ENCODE measurements around the gene PLD1.
A peak's percentile ranks its signal among the peaks of the same experiment; 100 is the strongest.

The PLD1 gene

GRCh38 chr3:171774521-171774920 lies 35.8 kb downstream of the PLD1 start:
- no peak for DNase-seq (ENCODE audit: low read depth, low spot score)

- peak; percentile 79 for DNase-seq (ENCODE audit: low read depth, low spot score)
Observed at GRCh38 chr3:171772427-171773056, 37.7 kb downstream of the PLD1 start.

DNA sequence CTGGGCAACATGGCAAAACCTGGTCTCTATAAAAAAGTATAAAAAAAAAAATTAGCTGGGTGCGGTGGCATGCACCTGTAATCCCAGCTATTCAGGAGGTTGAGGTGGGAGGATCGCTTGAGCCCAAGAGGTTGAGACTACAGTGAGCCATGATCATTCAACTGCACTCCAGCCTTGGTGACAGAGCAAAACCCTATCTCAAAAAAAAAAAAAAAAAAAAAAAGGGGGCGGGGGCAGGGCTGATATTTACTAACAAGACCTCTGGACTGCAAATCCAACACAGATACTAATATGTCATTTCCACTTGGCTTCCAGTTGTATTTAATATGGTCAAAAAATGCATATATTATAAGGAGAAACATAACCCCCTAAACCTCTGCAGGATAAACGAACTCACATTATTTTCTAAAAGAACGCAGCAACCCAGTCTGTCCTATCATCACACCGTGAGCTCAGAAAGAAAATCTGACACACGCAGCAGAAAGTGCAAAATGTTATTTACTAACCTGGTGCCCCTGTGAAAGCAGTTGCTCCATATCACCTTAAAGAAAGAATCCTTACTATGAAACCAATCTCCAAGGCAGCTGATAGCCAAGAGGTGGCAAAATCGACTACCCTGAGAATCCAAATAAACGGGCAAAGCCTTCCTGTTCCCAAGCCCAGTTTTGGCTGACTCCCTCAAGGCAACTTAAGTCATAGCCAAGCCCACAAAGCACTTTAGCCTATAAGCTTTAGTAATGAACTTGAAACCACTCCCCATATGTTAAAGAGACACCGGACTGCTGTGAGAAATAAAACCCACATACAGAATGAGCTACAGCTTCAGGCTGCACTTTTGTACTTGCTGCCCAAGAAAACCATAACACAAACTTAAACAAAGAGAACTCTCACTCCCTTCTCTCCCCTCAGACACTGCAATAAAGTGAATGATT lies 39.3 kb downstream of the PLD1 start:
- DNase-seq (ENCODE audit: low read depth, low spot score): peak; percentile 69

- DNase-seq (ENCODE audit: low read depth, low spot score): no peak
Observed at GRCh38 chr3:171769461-171769860, 40.8 kb downstream of the PLD1 start.

DNA sequence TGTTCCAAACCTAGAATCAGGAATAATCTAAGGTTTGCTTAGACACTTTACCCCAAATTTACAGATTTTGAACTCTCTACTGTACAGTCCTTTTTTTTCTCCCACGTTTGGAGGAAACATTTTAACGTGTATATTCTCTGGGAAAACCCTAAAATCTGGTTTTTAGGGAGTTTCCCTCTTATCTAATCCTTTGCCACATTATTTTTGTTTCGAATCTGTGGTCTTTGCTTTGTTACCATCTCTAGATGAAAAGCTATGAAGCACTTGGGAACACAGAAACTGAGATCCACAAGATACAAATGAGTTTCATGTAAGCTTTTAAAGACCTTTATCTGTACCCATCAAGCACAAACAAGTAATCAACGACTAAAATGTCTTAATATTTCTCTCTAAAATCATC lies 41.3 kb downstream of the PLD1 start:
- no peak for DNase-seq (ENCODE audit: low read depth, low spot score)

DNA sequence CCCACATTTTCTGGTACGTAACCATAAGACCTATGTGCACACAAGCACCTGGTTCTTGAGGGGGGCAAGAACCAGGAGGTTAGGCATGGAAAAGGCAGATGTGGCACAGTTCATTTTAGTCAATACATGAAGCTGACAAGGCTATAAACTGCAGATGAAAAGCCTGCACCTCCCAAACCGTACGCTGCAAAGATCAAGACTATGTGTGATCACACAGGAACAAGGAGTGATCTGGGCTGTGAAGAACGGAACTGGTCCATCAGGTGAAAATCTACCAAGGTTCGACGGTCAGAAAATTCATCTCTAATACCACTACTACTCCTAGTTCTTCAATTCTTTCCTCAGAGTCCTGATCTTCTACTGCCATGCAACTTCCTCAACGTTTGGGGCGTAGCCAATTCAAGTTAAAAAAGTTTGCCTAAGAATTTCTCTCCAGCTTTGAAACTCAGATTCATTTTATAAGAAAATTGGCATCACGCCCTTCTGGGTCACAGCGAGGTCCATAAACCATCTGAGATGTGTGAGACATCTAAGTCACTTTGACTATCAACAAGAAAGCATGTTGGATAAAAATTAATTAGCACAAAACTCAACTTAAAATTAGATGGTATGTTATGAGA lies 41.9 kb downstream of the PLD1 start:
- DNase-seq (ENCODE audit: low read depth, low spot score): no peak

DNA sequence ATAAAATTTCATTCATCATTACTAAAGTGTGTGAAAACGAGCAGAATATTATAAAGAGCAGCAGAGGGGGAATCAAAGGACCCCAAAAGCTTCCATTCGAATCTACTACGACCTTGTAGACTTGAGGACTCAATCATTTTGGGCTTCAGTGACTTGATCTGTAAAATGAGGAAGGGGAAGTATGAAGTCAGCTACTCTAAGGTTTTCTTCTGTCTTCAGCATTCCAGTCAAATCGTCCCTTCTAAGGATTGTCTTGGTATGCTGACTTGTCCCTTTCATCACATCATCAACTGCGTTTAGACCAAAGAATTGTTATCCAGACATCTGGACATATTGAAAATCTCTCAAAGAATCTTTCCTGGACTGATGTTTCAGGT lies 44.8 kb downstream of the PLD1 start:
- DNase-seq (ENCODE audit: low read depth, low spot score): no peak

- DNase-seq (ENCODE audit: low read depth, low spot score): no peak
Observed at GRCh38 chr3:171763392-171763791, 46.9 kb downstream of the PLD1 start.

GRCh38 chr3:171760477-171760876 lies 49.8 kb downstream of the PLD1 start:
- no peak for DNase-seq (ENCODE audit: low read depth, low spot score)

GRCh38 chr3:171758109-171758508 lies 52.2 kb downstream of the PLD1 start:
- no peak for DNase-seq (ENCODE audit: low read depth, low spot score)

- DNase-seq (ENCODE audit: low read depth, low spot score): no peak
Observed at GRCh38 chr3:171757361-171758034, 52.8 kb downstream of the PLD1 start.

GRCh38 chr3:171755656-171756055 lies 54.6 kb downstream of the PLD1 start:
- no peak for DNase-seq (ENCODE audit: low read depth, low spot score)

DNA sequence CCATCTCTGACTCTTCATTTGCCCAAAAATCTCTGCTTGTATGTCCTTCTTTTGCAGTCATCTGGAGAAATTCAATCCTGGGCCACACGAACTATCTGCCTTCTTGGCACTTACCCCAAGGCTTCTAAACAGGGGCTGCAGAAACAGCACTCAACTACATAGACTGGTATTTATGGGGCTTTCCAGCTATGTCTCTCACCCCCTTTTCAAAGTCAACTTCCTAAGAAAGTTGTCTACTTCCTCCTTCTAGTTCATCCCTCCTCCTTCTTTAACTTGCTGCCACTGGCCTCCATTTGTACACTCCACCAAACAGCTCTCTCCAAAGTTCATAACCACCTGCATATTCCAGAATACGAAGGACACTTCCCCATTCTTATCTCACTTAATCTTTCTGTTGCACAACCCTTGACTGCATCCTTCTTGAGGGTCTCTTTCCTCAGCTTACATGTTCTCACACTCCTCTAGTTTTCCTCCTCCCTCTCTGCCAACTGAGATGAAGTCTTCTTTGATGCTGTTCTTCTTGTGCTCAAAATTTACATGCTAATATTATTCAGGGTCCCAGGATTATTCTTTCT lies 55.2 kb downstream of the PLD1 start:
- no peak for DNase-seq (ENCODE audit: low read depth, low spot score)

DNA sequence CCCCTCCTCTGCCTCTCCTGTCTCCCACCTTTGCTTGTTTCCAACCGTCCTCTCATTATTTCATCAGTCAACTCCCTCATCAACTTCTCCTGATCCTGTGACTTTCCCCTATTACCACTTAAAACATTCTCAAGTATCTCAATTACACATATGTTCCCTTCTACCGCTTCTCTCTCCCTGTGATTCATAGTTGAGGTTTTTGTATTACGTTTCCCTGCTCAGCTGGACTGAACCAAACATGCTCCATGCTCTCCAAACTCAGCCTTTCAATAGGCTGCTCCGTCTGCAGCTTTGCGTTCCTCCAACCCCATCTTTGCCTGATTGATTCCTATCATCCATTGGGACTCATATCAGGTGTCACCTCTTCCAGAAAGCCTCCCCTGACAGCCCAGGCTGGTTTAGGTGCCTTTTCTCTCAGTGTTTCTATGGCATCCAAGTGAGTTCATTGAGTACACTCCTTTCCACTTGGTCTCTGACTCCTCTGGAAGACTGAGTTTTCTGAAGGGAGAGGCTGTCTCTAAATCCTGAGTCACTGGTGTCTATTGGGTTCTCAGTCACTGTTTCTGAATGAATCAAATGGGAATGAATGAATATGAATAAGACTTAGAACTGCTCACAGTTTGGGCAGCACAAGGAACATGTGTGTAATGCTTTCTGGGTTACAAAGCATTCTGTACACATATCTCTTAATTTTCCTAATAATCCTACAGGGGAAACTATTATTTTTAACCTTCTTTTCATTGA lies 56.4 kb downstream of the PLD1 start:
- peak; percentile 67 for DNase-seq (ENCODE audit: low read depth, low spot score)

- DNase-seq (ENCODE audit: low read depth, low spot score): no peak
Observed at GRCh38 chr3:171753025-171753472, 57.2 kb downstream of the PLD1 start.

DNA sequence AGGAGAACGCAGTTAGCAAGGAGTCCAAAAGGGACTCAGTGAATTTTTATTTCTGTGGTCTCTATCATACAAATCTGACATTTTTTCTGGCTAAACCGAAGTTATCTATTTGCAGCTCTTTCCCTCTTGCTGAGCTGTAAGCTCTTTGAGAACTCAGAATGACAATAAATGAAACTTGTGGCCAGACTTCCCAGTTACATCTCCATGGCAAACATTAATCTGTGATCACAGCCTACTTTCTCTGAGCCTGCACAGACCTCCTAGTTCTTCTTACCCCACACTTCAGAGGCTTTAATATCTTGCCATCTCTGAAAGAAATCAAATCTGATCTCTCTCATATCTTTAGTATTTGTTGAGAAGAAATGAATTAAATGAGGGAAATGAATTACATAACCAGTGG lies 58.0 kb downstream of the PLD1 start:
- no peak for DNase-seq (ENCODE audit: low read depth, low spot score)

DNA sequence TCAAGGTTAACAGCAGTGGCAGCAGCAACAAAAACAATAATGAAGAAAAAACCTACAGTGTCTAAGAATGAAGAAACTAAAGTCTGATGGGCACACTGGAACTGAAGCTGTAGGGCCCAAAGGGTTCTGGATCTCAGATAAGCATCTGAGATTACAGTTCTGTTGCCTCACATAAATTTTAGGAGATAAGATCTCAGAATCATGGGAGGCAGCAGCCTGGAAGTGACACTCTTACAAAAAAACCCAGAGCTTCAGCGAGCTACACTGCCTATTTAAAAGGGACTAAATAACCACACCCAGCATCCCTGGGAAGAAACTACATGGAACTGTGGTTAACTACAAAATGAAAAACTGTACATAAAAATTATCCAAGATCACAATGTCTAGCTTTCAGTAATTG lies 61.2 kb downstream of the PLD1 start:
- no peak for DNase-seq (ENCODE audit: low read depth, low spot score)

DNA sequence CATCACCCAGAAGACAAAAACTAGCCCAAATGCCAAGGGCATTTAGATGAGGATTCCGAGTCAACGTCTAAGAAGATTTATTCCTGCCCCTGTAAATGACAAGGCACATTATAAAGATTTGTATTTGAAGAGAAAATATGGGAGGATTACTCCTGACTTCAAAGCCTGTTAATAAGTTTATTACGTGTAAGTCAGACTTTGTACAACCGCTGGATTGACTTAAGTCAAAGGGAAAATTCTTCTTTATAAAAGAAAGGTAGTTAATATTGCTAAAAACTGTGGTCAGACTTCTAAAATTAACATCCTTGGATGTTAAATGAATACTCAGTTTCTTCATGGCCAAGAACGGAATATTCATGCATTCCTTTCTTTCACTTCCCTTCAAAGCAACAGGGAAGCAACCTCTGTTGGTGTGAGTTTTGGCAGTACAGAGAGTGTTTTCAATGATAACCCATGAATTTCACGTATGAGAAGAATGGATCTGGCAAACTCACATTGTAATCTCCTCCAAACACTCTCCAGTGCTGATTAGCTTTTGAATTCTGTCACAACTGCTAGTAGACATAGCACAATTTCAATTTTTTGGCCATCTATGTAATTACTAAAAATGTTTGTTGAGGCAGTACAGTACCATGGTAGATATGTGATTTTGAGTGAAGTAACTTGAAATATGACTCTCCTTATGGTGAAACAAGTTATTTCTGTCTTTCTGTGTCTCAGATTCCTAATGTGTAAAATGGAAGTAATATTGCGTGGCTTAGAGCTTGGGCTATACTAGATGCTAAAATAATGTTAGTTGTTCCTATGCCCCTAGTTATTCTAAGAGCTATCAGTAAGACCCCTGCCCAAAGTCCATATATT lies 62.0 kb downstream of the PLD1 start:
- DNase-seq (ENCODE audit: low read depth, low spot score): peak; percentile 65

GRCh38 chr3:171747223-171747920 lies 62.9 kb downstream of the PLD1 start:
- no peak for DNase-seq (ENCODE audit: low read depth, low spot score)
